Esophagus (tissue), 2 donors: ENCODE data around the gene FCHO2. TPM values are rescaled to one million over a fixed set of nuclear protein-coding genes. Genes with fewer than 3 reads are reported as not detected.

Source experiments
- H3K27ac ChIP-seq, 2 donors: one replicate each; pipeline ENCODE4 v1.5.1; 2013; ENCODE audit warnings: low read depth in 2 of 2, mild to moderate bottlenecking in 2 of 2, inconsistent platforms in 1 of 2, low read length in 1 of 2, moderate library complexity in 1 of 2
- H3K27me3 ChIP-seq, 2 donors: one replicate each; pipeline ENCODE4 v1.6.1; 2013; ENCODE audit warnings: low read length in 2 of 2, control low read depth in 1 of 2, mild to moderate bottlenecking in 1 of 2; ENCODE audit not compliant: insufficient read depth in 2 of 2, control insufficient read depth in 1 of 2
- H3K36me3 ChIP-seq, 2 donors: one replicate each; pipeline ENCODE4 v1.6.1; 2013; ENCODE audit warnings: low read length in 1 of 2; ENCODE audit not compliant: control insufficient read depth in 2 of 2, insufficient read depth in 2 of 2
- H3K4me1 ChIP-seq, 2 donors: one replicate each; pipeline ENCODE4 v1.6.1; 2013; ENCODE audit warnings: low read length in 1 of 2; ENCODE audit not compliant: control insufficient read depth in 2 of 2, insufficient read depth in 2 of 2
- H3K4me3 ChIP-seq, 2 donors: one replicate each; pipeline ENCODE4 v1.5.1; 2013; ENCODE audit warnings: low read length in 2 of 2, mild to moderate bottlenecking in 2 of 2, low read depth in 1 of 2, moderate library complexity in 1 of 2
- H3K9me3 ChIP-seq, 2 donors: one replicate each; pipeline ENCODE4 v1.6.1; 2013; ENCODE audit warnings: mild to moderate bottlenecking in 2 of 2, low read depth in 1 of 2, low read length in 1 of 2, moderate library complexity in 1 of 2; ENCODE audit not compliant: control insufficient read depth in 2 of 2, insufficient read depth in 1 of 2
- WGBS, 2 donors: extraction: QIAGEN DNeasy Blood & Tissue Kit; methylation state at CpG; one replicate each; pipeline ENCODE4 v1.1.7; 2013; 5-methylcytosine and 5-hydroxymethylcytosine counted together
- polyA plus RNA-seq, 2 donors: library from polyadenylated mRNA; stranded (reverse); fragments of 200-250 nt; gene quantifications; one replicate each; pipeline ENCODE4 v1.2.3, GENCODE V29; 2013
- donor health status: healthy with polysubstance abuse.
- donor health status: Bipolar disorder and iron deficiency.

The FCHO2 gene
- polyA plus RNA-seq, 2 donors = 20.5 to 33.7 TPM

GRCh38 chr5:73093943-73094342, 138.1 kb downstream of the FCHO2 start:
- Histone ChIP-seq H3K9me3 (no peaks in the 10 kb centered on the region), H3K36me3 (no peaks in the 10 kb centered on the region), H3K4me1 (no peaks in the 10 kb centered on the region), H3K27ac (no peak overlapping the region), H3K27me3 (no peaks in the 10 kb centered on the region), H3K4me3 (no peak overlapping the region)
- WGBS, 2 donors = 69 to 73% methylated on average over 7 of the region's 7 CpGs

GRCh38 chr5:73094415-73094814, 138.6 kb downstream of the FCHO2 start:
- no peaks in the 10 kb centered on the region for H3K4me1 ChIP-seq
- H3K9me3 ChIP-seq = no peaks in the 10 kb centered on the region
- H3K27ac ChIP-seq = no peak overlapping the region
- no peaks in the 10 kb centered on the region for H3K27me3 ChIP-seq
- 69 to 73% methylated on average over 1 of the region's 1 CpG for WGBS, 2 donors
- H3K4me3 ChIP-seq = no peak overlapping the region
- no peaks in the 10 kb centered on the region for H3K36me3 ChIP-seq

DNA sequence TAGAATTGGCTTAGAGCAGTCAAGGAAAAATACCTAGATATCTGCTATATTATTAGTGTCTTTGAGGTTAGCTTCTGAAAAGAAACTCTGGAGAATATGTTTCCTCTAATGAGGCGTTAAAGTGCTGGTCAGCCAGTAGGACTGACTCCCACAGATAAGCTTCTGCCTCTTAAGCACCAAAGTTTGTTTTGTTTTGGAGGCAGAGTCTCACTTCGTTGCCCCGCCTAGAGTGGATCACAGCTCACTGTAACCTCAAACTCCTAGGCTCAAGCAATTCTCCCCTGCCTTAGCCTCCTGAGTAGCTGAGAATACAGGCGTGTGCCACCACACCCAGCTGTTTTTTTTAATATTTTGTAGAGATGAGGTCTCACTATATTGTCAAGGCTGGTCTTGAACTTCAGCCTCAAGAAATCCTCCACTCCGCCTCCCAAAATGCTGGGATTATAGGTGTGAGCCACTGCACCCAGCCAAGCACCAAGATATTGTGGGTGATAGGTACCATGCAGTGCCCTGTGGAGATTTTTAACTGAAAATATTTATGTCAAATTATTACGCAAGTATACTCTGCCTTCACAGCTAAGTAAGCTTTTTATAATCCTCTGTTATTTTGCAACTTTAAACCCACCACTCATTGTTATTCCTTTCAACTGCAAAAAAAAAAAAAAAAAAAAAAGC, 139.9 kb downstream of the FCHO2 start:
- Histone ChIP-seq H3K4me1 (no peaks in the 10 kb centered on the region), H3K27ac (no peak overlapping the region), H3K27me3 (no peaks in the 10 kb centered on the region), H3K4me3 (no peak overlapping the region), H3K36me3 (no peaks in the 10 kb centered on the region), H3K9me3 (no peaks in the 10 kb centered on the region)
- 87 to 90% methylated on average over 6 of the region's 6 CpGs for WGBS, 2 donors

GRCh38 chr5:73096239-73096575, 140.4 kb downstream of the FCHO2 start:
- 73 to 77% methylated on average over 1 of the region's 1 CpG for whole genome bisulfite sequencing, 2 donors
- Histone ChIP-seq H3K9me3 (no peaks in the 10 kb centered on the region), H3K4me3 (no peak overlapping the region), H3K36me3 (no peaks in the 10 kb centered on the region), H3K27me3 (no peaks in the 10 kb centered on the region), H3K27ac (no peak overlapping the region), H3K4me1 (no peaks in the 10 kb centered on the region)

DNA sequence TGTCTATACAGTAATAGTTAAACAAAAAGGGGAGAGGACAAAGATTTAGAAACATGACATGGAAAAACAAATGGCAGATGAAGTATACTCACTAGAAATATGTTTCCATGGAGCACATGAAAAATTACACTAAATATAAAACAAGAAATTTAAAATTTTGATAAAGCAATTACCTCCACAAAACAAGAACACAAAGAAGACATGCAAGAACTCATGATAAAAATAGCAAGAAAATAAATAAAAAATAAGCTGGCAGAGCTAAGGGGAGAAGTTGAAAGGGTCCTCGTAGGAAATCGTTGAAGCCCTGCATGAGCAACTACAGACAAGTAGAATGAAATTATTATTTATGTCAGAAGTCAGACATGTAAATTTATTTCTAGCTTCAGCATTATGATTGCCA, 141.9 kb downstream of the FCHO2 start:
- H3K9me3 ChIP-seq = no peaks in the 10 kb centered on the region
- H3K36me3 ChIP-seq = no peaks in the 10 kb centered on the region
- no peak overlapping the region for H3K27ac ChIP-seq
- WGBS, 2 donors = 96 to 98% methylated on average over 2 of the region's 2 CpGs
- H3K4me3 ChIP-seq = no peak overlapping the region
- no peaks in the 10 kb centered on the region for H3K27me3 ChIP-seq
- H3K4me1 ChIP-seq = no peaks in the 10 kb centered on the region

GRCh38 chr5:73100109-73100508, 144.3 kb downstream of the FCHO2 start:
- H3K27me3 ChIP-seq = no peaks in the 10 kb centered on the region
- no peaks in the 10 kb centered on the region for H3K4me1 ChIP-seq
- H3K36me3 ChIP-seq = no peaks in the 10 kb centered on the region
- H3K27ac ChIP-seq = no peak overlapping the region
- H3K9me3 ChIP-seq = no peaks in the 10 kb centered on the region
- H3K4me3 ChIP-seq = no peak overlapping the region
- 89 to 93% methylated on average over 4 of the region's 4 CpGs for WGBS, 2 donors

- Histone ChIP-seq H3K4me3 (no peak overlapping the region), H3K9me3 (no peaks in the 10 kb centered on the region), H3K27me3 (no peaks in the 10 kb centered on the region), H3K27ac (no peak overlapping the region), H3K4me1 (no peaks in the 10 kb centered on the region), H3K36me3 (no peaks in the 10 kb centered on the region)
- WGBS, 2 donors = 61 to 66% methylated on average over 4 of the region's 4 CpGs
These were observed 148.0 kb downstream of the FCHO2 start for GRCh38 chr5:73103870-73104299.

DNA sequence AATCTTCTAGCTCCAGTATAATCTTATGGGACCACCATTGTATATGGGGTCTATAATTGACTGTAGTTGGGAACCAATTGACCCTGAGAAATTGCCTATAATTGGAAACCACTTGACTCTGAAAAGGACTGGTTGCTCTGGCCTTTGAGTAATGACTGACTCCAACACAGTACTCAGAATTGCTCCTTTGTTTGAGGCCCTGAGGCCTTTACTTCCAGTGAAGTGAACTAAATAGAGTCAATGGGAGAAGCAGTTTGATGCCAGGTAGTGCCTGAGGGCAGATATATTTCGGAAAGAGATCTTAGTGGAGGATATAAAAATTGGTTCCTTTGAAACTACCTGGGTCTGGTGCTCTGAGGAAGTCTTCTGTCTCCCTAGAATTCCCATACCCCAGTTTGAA, 148.5 kb downstream of the FCHO2 start:
- Histone ChIP-seq H3K9me3 (no peaks in the 10 kb centered on the region), H3K27ac (no peak overlapping the region), H3K4me3 (no peak overlapping the region), H3K27me3 (no peaks in the 10 kb centered on the region), H3K4me1 (no peaks in the 10 kb centered on the region), H3K36me3 (no peaks in the 10 kb centered on the region)
- 51 to 77% methylated on average over 1 of the region's 1 CpG for WGBS, 2 donors

DNA sequence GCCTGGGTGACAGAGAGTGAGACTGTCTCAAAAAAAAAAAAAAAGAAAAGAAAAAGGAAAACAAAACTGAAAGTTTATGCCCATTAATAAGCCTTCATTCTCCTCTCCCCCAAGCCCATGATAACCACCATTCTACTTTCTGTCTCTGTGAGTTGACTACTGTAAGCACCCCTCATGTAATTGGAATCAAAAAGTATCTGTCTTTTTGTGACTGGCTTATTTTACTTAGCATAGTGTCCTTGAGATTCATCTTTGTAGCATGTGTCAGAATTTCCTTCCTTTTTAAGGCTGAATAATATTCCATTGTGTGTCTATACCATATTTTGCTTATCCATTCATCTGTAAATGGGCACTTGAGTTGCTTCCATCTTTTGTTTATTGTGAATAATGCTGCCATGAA, 150.5 kb downstream of the FCHO2 start:
- H3K27ac ChIP-seq = no peak overlapping the region
- no peak overlapping the region for H3K4me3 ChIP-seq

DNA sequence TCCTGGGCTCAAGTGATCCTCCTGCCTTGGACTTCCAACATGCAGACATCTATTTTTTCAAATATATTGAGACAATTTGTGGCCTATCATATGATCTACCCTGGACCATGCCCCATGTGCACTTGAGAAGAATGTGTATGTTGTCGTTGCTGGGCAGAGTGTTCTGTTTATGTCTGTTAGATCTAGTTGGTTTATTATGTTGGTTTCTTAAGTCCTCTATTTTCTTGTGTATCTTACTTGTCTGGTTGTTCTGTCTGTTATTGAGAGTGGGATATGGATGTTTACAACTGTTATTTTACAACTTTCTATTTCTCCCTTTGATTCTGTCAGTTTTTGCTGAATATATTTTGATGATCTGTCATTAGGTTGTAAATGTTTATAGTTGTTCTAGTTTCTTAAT, 154.3 kb downstream of the FCHO2 start:
- Histone ChIP-seq H3K27ac (no peak overlapping the region), H3K4me3 (no peak overlapping the region), H3K36me3 (no peaks in the 10 kb centered on the region), H3K27me3 (no peaks in the 10 kb centered on the region), H3K4me1 (no peaks in the 10 kb centered on the region), H3K9me3 (no peaks in the 10 kb centered on the region)
- 65 to 75% methylated on average over 1 of the region's 1 CpG for WGBS, 2 donors

More for the DNA sequence above, 150.5 kb downstream of the FCHO2 start:
- H3K27me3 ChIP-seq = no peaks in the 10 kb centered on the region
- H3K4me1 ChIP-seq = no peaks in the 10 kb centered on the region
- no peaks in the 10 kb centered on the region for H3K36me3 ChIP-seq
- no peaks in the 10 kb centered on the region for H3K9me3 ChIP-seq
